Activated CD8-positive, alpha-beta T cell treated with anti-CD3 and anti-CD28 coated beads for 36 hours (primary cell): ENCODE measurements around the gene ITPR3. TPM values are rescaled to one million over a fixed set of nuclear protein-coding genes. Genes with fewer than 3 reads are reported as not detected.

ENCODE experiments used
- ATAC-seq: fragments of 200-7000 bp; cut with Tn5 transposase; one replicate; pipeline ENCODE4 v1.10.0; 2021; ENCODE audit warnings: mild to moderate bottlenecking, moderate library complexity
- CTCF ChIA-PET: fragments of 350-600 bp; sonication (Branson Sonifier 250); formaldehyde crosslinking; loops from one replicate; lab custom pipeline; 2021; ENCODE audit warnings: antibody characterized with exemption; lab: Charles Lee
- POLR2A ChIA-PET: fragments of 350-600 bp; sonication (Branson Sonifier 250); formaldehyde crosslinking; loops from one replicate; lab custom pipeline; 2021; ENCODE audit warnings: antibody characterized with exemption; lab: Charles Lee
- DNase-seq: peaks from one replicate; pipeline ENCODE4 v3.0.0-alpha.2; 2020
- H3K27ac Mint-ChIP-seq: one replicate; pipeline ENCODE4 v1.8.0; 2021; ENCODE audit warnings: mild to moderate bottlenecking, mixed read lengths
- H3K27me3 Mint-ChIP-seq: one replicate; pipeline ENCODE4 v1.8.0; 2021; ENCODE audit warnings: mixed read lengths
- H3K36me3 Mint-ChIP-seq: one replicate; pipeline ENCODE4 v1.8.0; 2021; ENCODE audit warnings: low read depth, mixed read lengths
- H3K4me1 Mint-ChIP-seq: one replicate; pipeline ENCODE4 v1.8.0; 2021; ENCODE audit warnings: low read depth, mixed read lengths
- H3K4me3 Mint-ChIP-seq: one replicate; pipeline ENCODE4 v1.8.0; 2021; ENCODE audit warnings: mild to moderate bottlenecking, moderate library complexity, mixed read lengths
- H3K9me3 Mint-ChIP-seq: one replicate; pipeline ENCODE4 v1.8.0; 2021; ENCODE audit warnings: mixed read lengths
- CTCF ChIP-seq: fragments of 200-600 bp; IDR thresholded peaks from one replicate; pipeline ENCODE4 v1.8.0; 2022; ENCODE audit warnings: antibody characterized with exemption, mild to moderate bottlenecking
- intact Hi-C: fragments of 100-400 bp; cut with micrococcal nuclease; formaldehyde crosslinking; loops from one replicate; pipeline ENCODE4 v1.10.0; 2022
- total RNA-seq, 2 experiments: library from RNA; stranded (reverse); gene quantifications; one replicate each; pipeline ENCODE4 v1.2.3, GENCODE V29; 2021

The ITPR3 gene
- total RNA-seq, 2 experiments from 2014 or later, result 36.6 to 38.0 TPM

- intact Hi-C loops, result no loop called here
- Mint-ChIP-seq H3K36me3 (peaks cover 38% of the 10 kb centered on the region), H3K4me3 (no peak overlapping the region), H3K27me3 (no peaks in the 10 kb centered on the region), H3K4me1 (no peaks in the 10 kb centered on the region), H3K9me3 (no peaks in the 10 kb centered on the region), H3K27ac (no peak overlapping the region)
- DNase-seq (no peak), ATAC-seq (no peak)
- ChIA-PET POLR2A (no interaction called here), CTCF (no interaction called here)
- no peak for TF ChIP-seq CTCF
These were observed 52.7 kb downstream of the ITPR3 start for GRCh38 chr6:33673851-33674250.

GRCh38 chr6:33675968-33676367 is 54.8 kb downstream of the ITPR3 start:
- no peaks in the 10 kb centered on the region for H3K9me3 Mint-ChIP-seq
- no peaks in the 10 kb centered on the region for H3K4me1 Mint-ChIP-seq
- ATAC-seq (no peak), DNase-seq (no peak)
- intact Hi-C loops, result no loop called here
- no peaks in the 10 kb centered on the region for H3K27me3 Mint-ChIP-seq
- no peak overlapping the region for H3K4me3 Mint-ChIP-seq
- H3K36me3 Mint-ChIP-seq, result peaks cover 49% of the 10 kb centered on the region
- CTCF ChIA-PET, result no interaction called here
- H3K27ac Mint-ChIP-seq, result no peak overlapping the region
- no peak for TF ChIP-seq CTCF
- POLR2A ChIA-PET, result interaction anchor here (0.8 to 1.3 kb wide), 3 partner anchors 14 to 54 kb away, joined by 3 to 5 read pairs (median 4); no protein-coding TSS in a partner anchor

- no peak for TF ChIP-seq CTCF
- intact Hi-C loops, result no loop called here
- no peaks in the 10 kb centered on the region for H3K9me3 Mint-ChIP-seq
- ATAC-seq, result no peak
- no peaks in the 10 kb centered on the region for H3K4me1 Mint-ChIP-seq
- ChIA-PET POLR2A (interaction anchor here (0.8 to 1.3 kb wide), 3 partner anchors 14 to 55 kb away, joined by 3 to 5 read pairs (median 4); no protein-coding TSS in a partner anchor), CTCF (no interaction called here)
- no peak for DNase-seq
- H3K4me3 Mint-ChIP-seq, result no peak overlapping the region
- no peak overlapping the region for H3K27ac Mint-ChIP-seq
- peaks cover 53% of the 10 kb centered on the region for H3K36me3 Mint-ChIP-seq
- H3K27me3 Mint-ChIP-seq, result no peaks in the 10 kb centered on the region
These were observed 55.5 kb downstream of the ITPR3 start for GRCh38 chr6:33676416-33677142.

GRCh38 chr6:33677143-33677660 is 56.1 kb downstream of the ITPR3 start:
- Mint-ChIP-seq H3K27ac (no peak overlapping the region), H3K27me3 (no peaks in the 10 kb centered on the region), H3K4me1 (peaks cover under 1% of the 10 kb centered on the region), H3K36me3 (peaks cover 52% of the 10 kb centered on the region), H3K9me3 (no peaks in the 10 kb centered on the region), H3K4me3 (no peak overlapping the region)
- CTCF ChIA-PET, result no interaction called here
- no peak for ATAC-seq
- POLR2A ChIA-PET, result interaction anchor here (0.6 kb wide), 1 partner anchor 57 kb away, joined by 4 read pairs; no protein-coding TSS in a partner anchor
- intact Hi-C loops, result no loop called here
- TF ChIP-seq CTCF, result no peak
- no peak for DNase-seq

GRCh38 chr6:33677689-33678088 is 56.6 kb downstream of the ITPR3 start:
- peaks cover 54% of the 10 kb centered on the region for H3K36me3 Mint-ChIP-seq
- H3K4me1 Mint-ChIP-seq, result peaks cover 4% of the 10 kb centered on the region
- H3K27me3 Mint-ChIP-seq, result no peaks in the 10 kb centered on the region
- intact Hi-C loops, result no loop called here
- H3K27ac Mint-ChIP-seq, result no peak overlapping the region
- no peaks in the 10 kb centered on the region for H3K9me3 Mint-ChIP-seq
- TF ChIP-seq CTCF, result no peak
- ATAC-seq (no peak), DNase-seq (no peak)
- ChIA-PET CTCF (no interaction called here), POLR2A (interaction anchor here (0.6 kb wide), 1 partner anchor 57 kb away, joined by 4 read pairs; no protein-coding TSS in a partner anchor)
- H3K4me3 Mint-ChIP-seq, result no peak overlapping the region
